Measurements from ENCODE around the gene EBLN2. TPM values are rescaled to one million over a fixed set of nuclear protein-coding genes. Genes with fewer than 3 reads are reported as not detected.
A peak's percentile ranks its signal among the peaks of the same experiment; 100 is the strongest.

The EBLN2 gene
- total and polyA plus RNA-seq, 8 donors = 0.19 to 28.1 (median 2.0) TPM; not detected in 2

DNA sequence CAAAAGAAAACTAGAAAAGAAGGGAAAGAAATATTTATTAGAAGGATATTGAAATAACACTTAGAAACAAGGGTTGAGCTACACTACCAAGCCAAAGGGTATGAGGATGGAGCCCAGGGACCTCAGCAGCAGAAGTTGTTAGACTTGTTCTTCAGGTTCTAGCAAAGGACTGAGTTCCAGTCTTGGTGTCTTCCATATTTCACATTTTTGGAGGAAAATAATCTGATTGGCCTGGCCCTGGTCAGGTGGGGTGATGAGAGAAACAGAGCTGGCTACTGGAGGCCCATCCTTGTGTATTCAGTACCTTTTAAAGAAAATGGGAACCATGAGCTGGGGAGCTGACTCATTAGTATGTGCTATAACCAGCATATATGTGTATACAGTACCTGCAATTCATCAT, 36.6 kb upstream of the EBLN2 start:
- no peak overlapping the region for H3K4me3 ChIP-seq
- H3K27ac ChIP-seq = no peak overlapping the region
- peaks cover 29 to 91% (median 60%) of the 10 kb centered on the region in 4 donors for H3K4me1 ChIP-seq
- H3K36me3 ChIP-seq = peaks cover 0 to 7% (median 0%) of the 10 kb centered on the region in 4 donors
- DNase-seq = peak in 1 of 2 donors; percentile 30
- no peaks in the 10 kb centered on the region for H3K9me3 ChIP-seq
- intact Hi-C loops (cut with DNase I; ENCODE audit: low total_unique reads) = no loop called here
- no peaks in the 10 kb centered on the region for H3K27me3 ChIP-seq
- no peak for TF ChIP-seq EP300 (IDR thresholded peaks at IDR 0.05)
- no peak for TF ChIP-seq POLR2AphosphoS5 (IDR thresholded peaks at IDR 0.05)
- TF ChIP-seq POLR2A (IDR thresholded peaks at IDR 0.05) = no peak
- TF ChIP-seq, protein P1, sequence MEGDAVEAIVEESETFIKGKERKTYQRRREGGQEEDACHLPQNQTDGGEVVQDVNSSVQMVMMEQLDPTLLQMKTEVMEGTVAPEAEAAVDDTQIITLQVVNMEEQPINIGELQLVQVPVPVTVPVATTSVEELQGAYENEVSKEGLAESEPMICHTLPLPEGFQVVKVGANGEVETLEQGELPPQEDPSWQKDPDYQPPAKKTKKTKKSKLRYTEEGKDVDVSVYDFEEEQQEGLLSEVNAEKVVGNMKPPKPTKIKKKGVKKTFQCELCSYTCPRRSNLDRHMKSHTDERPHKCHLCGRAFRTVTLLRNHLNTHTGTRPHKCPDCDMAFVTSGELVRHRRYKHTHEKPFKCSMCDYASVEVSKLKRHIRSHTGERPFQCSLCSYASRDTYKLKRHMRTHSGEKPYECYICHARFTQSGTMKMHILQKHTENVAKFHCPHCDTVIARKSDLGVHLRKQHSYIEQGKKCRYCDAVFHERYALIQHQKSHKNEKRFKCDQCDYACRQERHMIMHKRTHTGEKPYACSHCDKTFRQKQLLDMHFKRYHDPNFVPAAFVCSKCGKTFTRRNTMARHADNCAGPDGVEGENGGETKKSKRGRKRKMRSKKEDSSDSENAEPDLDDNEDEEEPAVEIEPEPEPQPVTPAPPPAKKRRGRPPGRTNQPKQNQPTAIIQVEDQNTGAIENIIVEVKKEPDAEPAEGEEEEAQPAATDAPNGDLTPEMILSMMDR (IDR thresholded peaks at IDR 0.05) = no peak

DNA sequence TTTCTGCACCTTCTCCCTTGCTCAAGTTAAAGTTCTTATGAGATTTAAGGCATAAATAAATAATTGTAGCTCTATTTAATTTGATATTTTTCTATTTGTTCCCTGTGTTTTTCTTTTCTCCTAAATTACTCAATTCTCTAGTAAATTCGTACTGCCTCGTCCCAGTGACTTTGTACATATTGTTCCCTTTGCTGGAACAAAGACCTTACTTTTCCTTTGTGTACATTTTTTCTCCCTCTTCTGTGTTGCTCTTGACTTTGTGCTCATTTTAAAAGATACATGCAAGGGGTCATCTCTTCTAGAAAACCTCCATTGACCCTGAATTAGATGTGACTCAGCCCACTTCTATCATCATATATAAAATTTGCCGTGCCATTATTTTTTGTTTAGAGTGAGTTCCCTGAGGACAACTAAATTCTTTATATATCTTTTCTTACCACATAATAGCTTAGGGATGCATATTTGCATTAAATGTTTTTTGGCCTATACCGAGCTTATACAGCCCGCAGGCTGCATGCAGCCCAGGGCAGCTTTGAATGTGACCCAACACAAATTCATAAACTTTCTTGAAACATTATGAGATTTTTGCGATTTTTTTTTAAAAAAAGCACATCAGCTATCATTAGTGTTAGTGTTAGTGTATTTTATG, 35.2 kb upstream of the EBLN2 start:
- Histone ChIP-seq H3K36me3 (peaks cover 0 to 7% (median 0%) of the 10 kb centered on the region in 4 donors), H3K27ac (no peak overlapping the region), H3K9me3 (no peaks in the 10 kb centered on the region), H3K27me3 (no peaks in the 10 kb centered on the region), H3K4me1 (peaks cover 31 to 82% (median 58%) of the 10 kb centered on the region in 4 donors), H3K4me3 (no peak overlapping the region)
- intact Hi-C loops (cut with DNase I; ENCODE audit: low total_unique reads) = no loop called here
- 65 to 85% (median 75%) methylated on average over 6 of the region's 6 CpGs for WGBS, 5 donors
- TF ChIP-seq POLR2AphosphoS5 (IDR thresholded peaks at IDR 0.05) = no peak
- no peak for TF ChIP-seq EP300 (IDR thresholded peaks at IDR 0.05)
- TF ChIP-seq, protein P1 (IDR thresholded peaks at IDR 0.05) = no peak
- no peak for TF ChIP-seq POLR2A (IDR thresholded peaks at IDR 0.05)
- no peak for DNase-seq

DNA sequence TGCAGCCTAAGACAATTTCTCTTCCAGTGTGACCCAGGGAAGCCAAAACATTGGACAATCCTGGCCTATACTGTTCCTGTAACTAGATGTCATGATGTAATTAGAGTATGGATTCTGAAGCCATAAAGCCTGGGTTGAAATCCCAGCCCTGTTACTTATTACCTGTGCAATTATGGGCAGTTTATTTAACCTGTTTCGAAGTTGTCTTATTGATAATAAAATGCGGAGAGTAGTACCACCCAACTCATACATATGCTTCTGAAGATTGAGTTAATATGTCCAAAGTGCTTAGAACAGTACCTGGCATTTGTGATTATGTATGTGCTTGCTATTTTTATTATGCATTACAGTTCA, 34.7 kb upstream of the EBLN2 start:
- intact Hi-C loops (cut with DNase I; ENCODE audit: low total_unique reads) = no loop called here
- DNase-seq = no peak
- TF ChIP-seq, protein P1 (IDR thresholded peaks at IDR 0.05) = no peak
- TF ChIP-seq POLR2A (IDR thresholded peaks at IDR 0.05) (no peak), POLR2AphosphoS5 (IDR thresholded peaks at IDR 0.05) (no peak), EP300 (IDR thresholded peaks at IDR 0.05) (no peak)
- Histone ChIP-seq H3K4me3 (no peak overlapping the region), H3K27me3 (no peaks in the 10 kb centered on the region), H3K36me3 (peaks cover 0 to 7% (median 0%) of the 10 kb centered on the region in 4 donors), H3K27ac (no peak overlapping the region), H3K4me1 (peaks cover 31 to 81% (median 57%) of the 10 kb centered on the region in 4 donors), H3K9me3 (no peaks in the 10 kb centered on the region)
- WGBS, 5 donors = 39 to 93% (median 81%) methylated on average over 2 of the region's 2 CpGs

DNA sequence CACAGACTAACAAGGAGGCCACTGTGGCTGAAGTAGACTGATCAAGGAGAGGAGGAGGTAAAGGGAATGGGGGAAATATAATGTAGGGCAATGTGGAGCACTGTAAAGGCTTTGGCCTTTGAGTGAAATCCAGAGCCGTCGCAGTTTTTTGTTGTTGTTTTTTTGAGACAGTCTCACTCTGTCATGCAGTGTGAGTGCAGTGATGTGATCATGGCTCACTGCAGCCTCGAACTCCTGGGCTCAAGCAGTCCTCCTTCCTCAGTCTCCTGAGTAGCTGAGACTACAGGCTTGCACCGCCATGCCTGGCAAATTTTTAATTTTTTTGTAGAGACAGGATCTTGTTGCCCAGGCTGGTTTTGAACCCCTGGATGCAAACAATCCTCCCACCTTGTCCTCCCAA, 32.7 kb upstream of the EBLN2 start:
- no peak overlapping the region for H3K4me3 ChIP-seq
- H3K4me1 ChIP-seq = peaks cover 31 to 85% (median 54%) of the 10 kb centered on the region in 4 donors
- H3K27ac ChIP-seq = peak overlapping the region in 2 of 5 donors; percentile 19 to 21
- WGBS, 5 donors = 67 to 94% (median 68%) methylated on average over 4 of the region's 4 CpGs
- peaks cover 0 to 7% (median 0%) of the 10 kb centered on the region in 4 donors for H3K36me3 ChIP-seq
- no peak for DNase-seq
- intact Hi-C loops (cut with DNase I; ENCODE audit: low total_unique reads) = no loop called here
- no peaks in the 10 kb centered on the region for H3K27me3 ChIP-seq
- no peaks in the 10 kb centered on the region for H3K9me3 ChIP-seq
- TF ChIP-seq POLR2A (IDR thresholded peaks at IDR 0.05) = no peak
- TF ChIP-seq POLR2AphosphoS5 (IDR thresholded peaks at IDR 0.05) = no peak
- TF ChIP-seq, protein P1 (IDR thresholded peaks at IDR 0.05) = no peak
- TF ChIP-seq EP300 (IDR thresholded peaks at IDR 0.05) = no peak

All from stomach (tissue), 9 donors.